ENCODE measurements around the gene CCDC178.

- TF ChIP-seq CTCF (IDR thresholded peaks at IDR 0.05; ENCODE audit: insufficient read depth, low read length, poor library complexity, severe bottlenecking) (no peak), EZH2phosphoT487 (conservative IDR thresholded peaks at IDR 0.05; ENCODE audit: low read length) (no peak)
Measured at GRCh38 chr18:33128581-33128980, 311.9 kb downstream of the CCDC178 start.

Measured in SU-DHL-6 (cell line).